Vagina (tissue), 2 donors: ENCODE data around the gene OGDHL. TPM values are rescaled to one million over a fixed set of nuclear protein-coding genes. Genes with fewer than 3 reads are reported as not detected.

Experiments used
- DNase-seq, 2 donors: peaks; one replicate each; pipeline ENCODE4 v3.0.0-alpha.2; 2017; ENCODE audit errors: extremely low spot score in 2 of 2
- H3K27ac ChIP-seq: fragments of 200-600 bp; sonication (generic); one replicate; pipeline ENCODE4 v1.5.1; 2019
- H3K27me3 ChIP-seq: fragments of 200-600 bp; sonication (generic); one replicate; pipeline ENCODE4 v1.5.1; 2019
- H3K36me3 ChIP-seq, 2 donors: fragments of 200-600 bp; sonication (generic); one replicate each; pipeline ENCODE4 v1.5.1; 2017 to 2019
- H3K4me1 ChIP-seq: fragments of 200-600 bp; sonication (generic); one replicate; pipeline ENCODE4 v1.5.1; 2019
- H3K4me3 ChIP-seq, 2 donors: fragments of 200-600 bp; sonication (generic); 1 replicate in 1 of 2; 2 replicates in 1 of 2; pipeline ENCODE4 v1.5.1; 2016 to 2019
- H3K9me3 ChIP-seq: fragments of 200-600 bp; sonication (generic); one replicate; pipeline ENCODE4 v1.5.1; 2019
- CTCF ChIP-seq, 3 experiments: fragments of 450-650 bp in 2 of 3; fragments of 200-600 bp in 1 of 3; sonication (generic) in 1 of 3; IDR thresholded peaks; one replicate each; pipeline ENCODE4 v1.5.1; 2017 to 2019; ENCODE audit warnings: antibody characterized with exemption in 3 of 3, mild to moderate bottlenecking in 2 of 3, moderate library complexity in 2 of 3
- POLR2A ChIP-seq, 2 donors: fragments of 450-650 bp; IDR thresholded peaks; one replicate each; pipeline ENCODE4 v1.6.1; 2017; ENCODE audit warnings: antibody characterized with exemption in 2 of 2, mild to moderate bottlenecking in 2 of 2, moderate library complexity in 2 of 2
- POLR2AphosphoS5 ChIP-seq, 2 donors: sonication (generic); formaldehyde crosslinking; IDR thresholded peaks; one replicate each; pipeline ENCODE4 v1.9.0; 2017; ENCODE audit warnings: antibody characterized with exemption in 2 of 2, mild to moderate bottlenecking in 2 of 2, low read depth in 1 of 2; ENCODE audit not compliant: insufficient read depth in 1 of 2
- intact Hi-C: fragments of 100-400 bp; cut with DNase I; formaldehyde crosslinking; loops from one replicate; pipeline ENCODE4 v1.15.1; 2023
- total RNA-seq: library from RNA; depleted of rRNA; stranded (reverse); fragments of >200 nt; gene quantifications from one replicate; pipeline ENCODE4 v1.2.3, GENCODE V29; 2016

The OGDHL gene
- total RNA-seq, 1 donor from 2014 or later, result 3.4 TPM

GRCh38 chr10:49769692-49770091 is 7.6 kb upstream of the OGDHL start:
- H3K36me3 ChIP-seq, result no peaks in the 10 kb centered on the region
- TF ChIP-seq CTCF (IDR thresholded peaks at IDR 0.05) (no peak), POLR2A (IDR thresholded peaks at IDR 0.05) (no peak), POLR2AphosphoS5 (IDR thresholded peaks at IDR 0.05; ENCODE audit: insufficient read depth in 1 of 2, low read depth in 1 of 2) (no peak)
- H3K4me3 ChIP-seq, result no peak overlapping the region
- no peaks in the 10 kb centered on the region for H3K9me3 ChIP-seq
- H3K27me3 ChIP-seq, result no peaks in the 10 kb centered on the region
- H3K27ac ChIP-seq, result no peak overlapping the region
- intact Hi-C loops, result no loop called here
- no peak for DNase-seq
- no peaks in the 10 kb centered on the region for H3K4me1 ChIP-seq

DNA sequence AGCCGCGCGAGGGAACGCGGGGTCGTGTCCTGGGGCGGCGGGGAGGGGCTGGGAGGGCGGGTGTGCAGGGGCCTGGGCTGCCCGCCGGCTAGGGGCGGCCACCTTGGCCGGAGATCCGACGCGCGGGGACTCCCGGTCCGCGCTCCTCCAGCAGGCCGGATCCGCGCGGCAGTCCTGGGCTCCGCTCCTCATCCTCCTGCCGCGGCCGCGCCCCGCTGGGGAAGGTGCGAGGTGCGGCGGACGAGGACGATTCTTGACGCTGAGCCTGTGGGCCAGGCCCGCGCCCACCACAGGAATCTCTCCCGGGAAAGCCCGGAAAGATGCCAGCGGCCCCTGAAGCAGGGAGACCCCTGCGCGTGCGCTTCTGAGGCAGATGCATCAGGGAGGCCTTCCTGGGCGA is 6.6 kb upstream of the OGDHL start:
- no peak overlapping the region for H3K4me3 ChIP-seq
- H3K4me1 ChIP-seq, result no peaks in the 10 kb centered on the region
- no peaks in the 10 kb centered on the region for H3K27me3 ChIP-seq
- H3K9me3 ChIP-seq, result no peaks in the 10 kb centered on the region
- no peak overlapping the region for H3K27ac ChIP-seq
- no peaks in the 10 kb centered on the region for H3K36me3 ChIP-seq
- TF ChIP-seq POLR2AphosphoS5 (IDR thresholded peaks at IDR 0.05; ENCODE audit: insufficient read depth in 1 of 2, low read depth in 1 of 2) (no peak), CTCF (IDR thresholded peaks at IDR 0.05) (no peak), POLR2A (IDR thresholded peaks at IDR 0.05) (no peak)
- no peak for DNase-seq
- intact Hi-C loops, result no loop called here

GRCh38 chr10:49768329-49768728 is 6.2 kb upstream of the OGDHL start:
- Histone ChIP-seq H3K27ac (no peak overlapping the region), H3K27me3 (no peaks in the 10 kb centered on the region), H3K4me1 (no peaks in the 10 kb centered on the region), H3K4me3 (no peak overlapping the region), H3K36me3 (no peaks in the 10 kb centered on the region), H3K9me3 (no peaks in the 10 kb centered on the region)
- no peak for TF ChIP-seq CTCF (IDR thresholded peaks at IDR 0.05)
- TF ChIP-seq POLR2AphosphoS5 (IDR thresholded peaks at IDR 0.05; ENCODE audit: insufficient read depth in 1 of 2, low read depth in 1 of 2), result no peak
- no peak for TF ChIP-seq POLR2A (IDR thresholded peaks at IDR 0.05)
- DNase-seq, result no peak
- intact Hi-C loops, result no loop called here

GRCh38 chr10:49767752-49768151 is 5.6 kb upstream of the OGDHL start:
- H3K4me1 ChIP-seq, result no peaks in the 10 kb centered on the region
- H3K4me3 ChIP-seq, result no peak overlapping the region
- H3K9me3 ChIP-seq, result no peaks in the 10 kb centered on the region
- H3K36me3 ChIP-seq, result no peaks in the 10 kb centered on the region
- H3K27ac ChIP-seq, result no peak overlapping the region
- no peaks in the 10 kb centered on the region for H3K27me3 ChIP-seq
- no peak for DNase-seq
- TF ChIP-seq POLR2AphosphoS5 (IDR thresholded peaks at IDR 0.05; ENCODE audit: insufficient read depth in 1 of 2, low read depth in 1 of 2) (no peak), CTCF (IDR thresholded peaks at IDR 0.05) (no peak), POLR2A (IDR thresholded peaks at IDR 0.05) (no peak)
- intact Hi-C loops, result no loop called here

DNA sequence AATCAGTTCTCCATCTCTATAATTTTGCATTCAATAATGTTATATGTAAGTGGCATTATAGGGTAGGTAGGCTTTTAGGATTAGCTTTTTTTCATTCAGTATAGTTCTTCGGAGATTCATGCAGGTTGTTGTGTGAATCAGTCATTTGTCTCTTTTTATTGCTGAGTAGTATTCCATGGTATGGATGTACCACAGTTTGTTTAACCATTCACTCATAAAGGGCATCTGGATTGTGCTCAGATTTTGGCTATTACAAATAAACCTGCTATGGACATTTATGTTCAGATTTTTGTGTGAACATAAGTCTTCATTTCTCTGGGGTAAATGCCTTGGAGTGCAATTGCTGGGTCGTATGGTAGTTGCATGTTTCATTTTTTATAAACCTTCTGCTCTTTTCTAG is 4.4 kb upstream of the OGDHL start:
- Histone ChIP-seq H3K27me3 (no peaks in the 10 kb centered on the region), H3K27ac (no peak overlapping the region), H3K4me3 (no peak overlapping the region), H3K9me3 (no peaks in the 10 kb centered on the region), H3K4me1 (no peaks in the 10 kb centered on the region), H3K36me3 (no peaks in the 10 kb centered on the region)
- no peak for DNase-seq
- no peak for TF ChIP-seq POLR2AphosphoS5 (IDR thresholded peaks at IDR 0.05; ENCODE audit: insufficient read depth in 1 of 2, low read depth in 1 of 2)
- no peak for TF ChIP-seq CTCF (IDR thresholded peaks at IDR 0.05)
- TF ChIP-seq POLR2A (IDR thresholded peaks at IDR 0.05), result no peak
- intact Hi-C loops, result no loop called here
